ENCODE data around the gene SFTPA2.
"Not testable (repeated sequence)": the region's sequence is repeated elsewhere in the genome, so short reads cannot be mapped to it uniquely, and the experiment has no call there.

The SFTPA2 gene

DNA sequence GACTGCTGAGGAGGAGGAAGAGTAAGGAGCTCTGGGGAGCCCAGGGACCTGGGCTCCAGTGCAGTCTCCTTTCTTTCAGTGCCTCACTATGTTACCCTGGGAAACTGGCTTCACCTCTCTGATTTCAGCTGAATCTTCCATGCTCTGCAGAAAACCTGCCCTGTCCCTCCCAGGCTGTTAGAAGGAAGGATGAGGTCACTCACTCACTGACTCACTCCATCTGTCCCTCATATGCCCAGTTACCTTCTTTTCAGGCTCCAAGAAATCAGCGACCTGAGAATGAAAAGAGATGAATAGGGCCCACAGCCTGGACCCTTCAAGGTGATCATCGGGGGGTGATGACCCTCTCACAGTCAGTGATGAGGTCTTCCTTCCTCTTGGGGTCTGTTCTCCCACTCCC is 481 bp downstream of the SFTPA2 start:
- DNase-seq = no peak

- not testable (repeated sequence) for DNase-seq
Observed at GRCh38 chr10:79556961-79557360, 3.2 kb downstream of the SFTPA2 start.

DNA sequence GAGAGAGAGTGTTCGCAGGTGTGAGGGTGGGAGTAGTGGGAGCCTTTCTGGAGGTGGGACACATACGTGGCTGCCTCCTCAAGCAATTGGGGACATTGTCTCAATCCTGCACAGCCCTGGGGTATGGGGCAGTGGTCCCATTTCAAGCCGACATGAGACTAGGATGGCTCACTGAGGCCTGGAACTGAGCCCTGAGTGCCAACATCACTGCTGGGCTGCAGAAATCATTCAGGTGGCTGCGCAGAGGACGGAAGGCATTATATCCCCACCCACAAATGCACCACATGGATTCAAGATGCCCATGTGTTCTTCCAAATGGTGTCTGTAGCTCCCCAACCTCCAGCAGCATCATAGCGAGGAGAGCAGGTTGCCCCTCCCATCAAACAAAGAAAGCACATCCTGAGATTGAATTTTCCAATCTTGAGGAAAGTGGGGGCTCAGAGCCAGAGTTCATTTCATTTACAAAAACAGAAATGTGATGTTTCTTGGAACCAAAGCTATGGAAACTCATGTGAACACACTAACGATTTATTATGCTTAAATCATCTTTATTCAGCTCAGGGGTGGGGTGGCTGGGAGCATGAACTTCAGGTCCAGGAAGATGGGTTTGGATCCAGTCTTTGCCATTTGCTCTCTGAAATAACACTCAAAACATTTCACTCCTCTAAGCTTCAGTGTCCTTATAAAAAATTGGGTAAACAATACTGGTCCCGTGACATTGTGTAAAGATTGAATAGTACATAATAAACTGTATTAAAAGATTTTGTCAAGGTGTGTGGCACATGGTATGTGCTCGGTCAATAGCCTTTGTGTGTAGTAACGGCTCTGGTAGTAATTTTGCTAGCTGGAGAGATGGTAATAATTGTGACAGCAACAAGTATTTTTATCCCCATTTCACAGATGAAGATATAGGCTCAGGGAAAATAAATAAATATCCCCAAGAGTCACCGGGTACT is 4.6 kb downstream of the SFTPA2 start:
- no peak for DNase-seq

DNA sequence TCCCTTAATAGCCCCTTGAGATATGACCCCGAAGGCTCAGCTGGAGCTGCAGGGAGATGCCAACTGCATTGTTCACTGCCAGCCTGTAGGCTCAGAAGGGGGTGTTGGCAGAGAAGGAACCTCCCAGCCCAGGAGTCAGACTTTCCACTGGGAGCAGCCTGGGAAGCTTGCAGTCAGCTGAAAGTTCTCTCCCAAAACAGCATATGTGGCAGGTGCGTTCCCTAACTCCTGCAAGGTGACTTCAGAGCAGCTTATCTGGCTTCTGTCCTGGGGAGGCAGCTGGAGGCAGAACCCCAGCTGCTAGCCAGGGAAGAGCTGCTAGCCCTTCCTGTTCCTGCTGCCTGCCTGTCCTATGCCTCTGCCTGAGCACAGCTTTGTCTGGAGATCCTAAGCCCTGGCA is 8.1 kb downstream of the SFTPA2 start:
- DNase-seq = no peak

- DNase-seq = no peak
Observed at GRCh38 chr10:79547973-79548372, 12.2 kb downstream of the SFTPA2 start.

- not testable (repeated sequence) for DNase-seq
Observed at GRCh38 chr10:79547128-79547527, 13.1 kb downstream of the SFTPA2 start.

- DNase-seq = not testable (repeated sequence)
Observed at GRCh38 chr10:79544926-79545659, 15.1 kb downstream of the SFTPA2 start.

GRCh38 chr10:79544408-79544807 is 15.8 kb downstream of the SFTPA2 start:
- not testable (repeated sequence) for DNase-seq

- no peak for DNase-seq
Observed at GRCh38 chr10:79542626-79543025, 17.6 kb downstream of the SFTPA2 start.

GRCh38 chr10:79540930-79541329 is 19.3 kb downstream of the SFTPA2 start:
- DNase-seq = not testable (repeated sequence)

DNA sequence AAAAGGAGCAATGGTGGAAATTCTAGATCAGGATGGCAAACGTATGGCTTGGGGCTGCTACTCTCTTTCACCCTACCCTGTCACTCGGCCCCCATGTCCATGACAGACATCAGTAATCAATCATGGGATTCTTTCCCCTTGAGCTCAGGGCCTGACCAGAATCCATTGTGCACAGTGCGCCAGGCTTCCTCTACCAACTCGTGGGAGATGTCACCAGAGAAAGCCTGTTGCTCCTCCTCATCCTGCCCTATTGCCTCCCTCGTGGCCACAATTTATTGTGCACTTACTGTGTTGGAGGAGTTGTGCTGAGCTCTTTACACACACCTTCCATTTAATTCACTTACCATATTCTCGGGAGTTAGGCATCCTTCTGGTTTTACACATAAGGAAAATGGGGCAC is 21.9 kb downstream of the SFTPA2 start:
- DNase-seq = not testable (repeated sequence)

- not testable (repeated sequence) for DNase-seq
Observed at GRCh38 chr10:79533903-79534175, 26.4 kb downstream of the SFTPA2 start.

- DNase-seq = not testable (repeated sequence)
Observed at GRCh38 chr10:79533142-79533902, 26.9 kb downstream of the SFTPA2 start.

- DNase-seq = not testable (repeated sequence)
Observed at GRCh38 chr10:79528261-79528660, 31.9 kb downstream of the SFTPA2 start.

- not testable (repeated sequence) for DNase-seq
Observed at GRCh38 chr10:79525049-79525710, 35.0 kb downstream of the SFTPA2 start.

GRCh38 chr10:79523157-79523853 is 36.9 kb downstream of the SFTPA2 start:
- DNase-seq = not testable (repeated sequence)

- not testable (repeated sequence) for DNase-seq
Observed at GRCh38 chr10:79522464-79522863, 37.7 kb downstream of the SFTPA2 start.

DNA sequence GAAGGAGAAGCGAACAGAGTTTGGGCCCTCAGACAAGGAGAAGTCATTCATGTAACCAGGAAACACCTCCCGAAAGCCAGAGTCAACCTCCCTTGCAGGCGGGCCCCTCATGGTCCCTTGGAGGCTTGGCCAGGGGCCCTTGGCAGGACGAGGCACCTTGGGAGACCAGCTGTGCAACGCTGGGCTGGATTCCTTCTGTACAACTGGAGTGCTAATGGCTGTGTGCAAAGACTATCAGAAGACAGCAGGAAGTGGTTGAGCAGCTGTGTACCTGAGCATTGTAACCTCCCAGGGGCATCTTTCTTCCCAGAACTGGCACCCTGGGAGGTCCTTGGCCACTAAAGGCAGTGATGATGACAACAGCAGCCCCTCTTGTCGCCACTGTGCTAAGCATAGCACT is 38.5 kb downstream of the SFTPA2 start:
- not testable (repeated sequence) for DNase-seq

DNA sequence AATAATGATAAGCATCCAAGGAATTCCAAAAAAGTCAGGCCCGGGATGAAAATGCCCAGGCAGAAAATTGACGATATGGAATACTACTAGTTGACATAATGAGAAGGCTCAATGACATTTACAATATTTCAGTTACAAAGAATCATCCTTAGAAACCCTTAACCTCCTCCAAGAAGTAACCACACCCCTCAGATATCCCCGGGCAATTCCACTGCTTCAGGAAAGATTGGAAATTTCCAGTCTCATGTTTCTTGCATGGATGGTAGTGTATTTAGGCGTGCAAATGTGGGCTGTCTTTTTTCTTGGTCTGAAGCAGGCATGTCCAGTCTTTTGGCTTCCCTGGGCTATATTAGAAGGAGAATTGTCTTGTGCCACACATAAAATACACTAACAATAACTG is 42.6 kb downstream of the SFTPA2 start:
- DNase-seq = not testable (repeated sequence)

GRCh38 chr10:79516532-79517205 is 43.5 kb downstream of the SFTPA2 start:
- DNase-seq = not testable (repeated sequence)

Data from amygdala (tissue), 56 donors.